Right lobe of liver (tissue), 4 donors: Measurements from ENCODE around the gene ALKBH3.

Experiments used
- CTCF ChIP-seq, 4 donors: fragments of 200-600 bp in 3 of 4; fragments of 450-650 bp in 1 of 4; IDR thresholded peaks; one replicate each; pipeline versions ENCODE4 v1.5.1 to v1.8.0; 2016 to 2022; ENCODE audit warnings: antibody characterized with exemption in 4 of 4, mild to moderate bottlenecking in 2 of 4
- POLR2A ChIP-seq: fragments of 450-650 bp; IDR thresholded peaks from one replicate; pipeline ENCODE4 v1.6.1; 2017; ENCODE audit warnings: antibody characterized with exemption, mild to moderate bottlenecking
- donor health status: DM: no; HTN: no; CAD: no.
- donor health status: DM: no; HTN: no; CAD: no.
- donor health status: DM: no; HTN: yes; CAD: no.

GRCh38 chr11:43866969-43867368, 13.7 kb upstream of the ALKBH3 start:
- TF ChIP-seq CTCF (IDR thresholded peaks at IDR 0.05) (no peak), POLR2A (no peak)
